ENCODE data around the gene P3H1.

GRCh38 chr1:42784547-42784945 is 17.7 kb upstream of the P3H1 start:
- TF ChIP-seq EZH2phosphoT487 (IDR thresholded peaks at IDR 0.05; ENCODE audit: low read depth, severe bottlenecking, unreplicated experiment), result no peak
- TF ChIP-seq CTCF (IDR thresholded peaks at IDR 0.05; ENCODE audit: poor library complexity), result no peak

Measured in hepatocyte (in vitro differentiated cells).